ENCODE data around the gene C4orf46. TPM values are rescaled to one million over a fixed set of nuclear protein-coding genes. Genes with fewer than 3 reads are reported as not detected.
"Not testable (repeated sequence)": the region's sequence is repeated elsewhere in the genome, so short reads cannot be mapped to it uniquely, and the experiment has no call there.

The C4orf46 gene
- total RNA-seq, 1 experiment from 2014 or later = 16.4 TPM

DNA sequence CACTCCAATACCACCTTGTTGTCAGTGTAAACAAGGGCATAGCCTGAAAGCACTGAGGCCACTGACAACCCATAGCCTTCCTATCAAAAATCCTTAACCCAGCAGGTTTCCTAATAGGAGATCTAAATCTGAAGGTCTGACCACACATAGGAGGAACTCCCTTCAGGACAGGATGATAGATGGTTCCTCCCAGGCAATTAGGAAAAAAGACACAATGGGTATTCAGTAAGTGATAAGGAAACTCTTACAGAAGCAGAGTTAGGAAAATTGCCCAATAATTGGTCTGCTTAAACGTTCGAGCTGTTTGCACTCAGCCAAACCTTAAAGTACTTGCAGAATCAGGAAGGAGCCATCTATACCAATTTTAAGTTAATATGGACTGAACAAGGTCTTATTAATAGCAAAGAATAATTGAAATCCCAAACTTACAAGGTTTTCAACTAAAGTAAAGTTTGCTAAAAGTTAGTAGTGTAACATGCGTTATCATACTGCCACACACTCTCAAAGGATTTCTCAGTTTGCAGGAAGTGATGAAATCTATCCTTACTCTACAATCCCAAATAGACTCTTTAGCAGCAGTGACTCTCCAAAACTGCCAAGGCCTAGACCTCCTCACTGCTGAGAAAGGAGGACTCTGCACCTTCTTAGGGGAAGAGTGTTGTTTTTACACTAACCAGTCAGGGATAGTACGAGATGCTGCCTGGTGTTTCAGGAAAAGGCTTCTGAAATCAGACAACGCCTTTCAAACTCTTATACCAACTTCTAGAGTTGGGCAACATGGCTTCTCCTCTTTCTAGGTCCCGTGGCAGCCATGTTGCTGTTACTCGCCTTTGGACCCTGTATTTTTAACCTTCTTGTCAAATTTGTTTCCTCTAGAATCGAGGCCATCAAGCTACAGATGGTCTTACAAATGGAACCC, 7.7 kb downstream of the C4orf46 start:
- DNase-seq (ENCODE audit: low read depth); in situ Hi-C loops (cut with HindIII; ENCODE audit: low pct_unique_long_range_greater_than_20kb, low sequenced_read_pairs): not testable (repeated sequence)

- DNase-seq (ENCODE audit: low read depth); in situ Hi-C loops (cut with HindIII; ENCODE audit: low pct_unique_long_range_greater_than_20kb, low sequenced_read_pairs): not testable (repeated sequence)
Observed at GRCh38 chr4:158663255-158663654, 8.4 kb downstream of the C4orf46 start.

DNA sequence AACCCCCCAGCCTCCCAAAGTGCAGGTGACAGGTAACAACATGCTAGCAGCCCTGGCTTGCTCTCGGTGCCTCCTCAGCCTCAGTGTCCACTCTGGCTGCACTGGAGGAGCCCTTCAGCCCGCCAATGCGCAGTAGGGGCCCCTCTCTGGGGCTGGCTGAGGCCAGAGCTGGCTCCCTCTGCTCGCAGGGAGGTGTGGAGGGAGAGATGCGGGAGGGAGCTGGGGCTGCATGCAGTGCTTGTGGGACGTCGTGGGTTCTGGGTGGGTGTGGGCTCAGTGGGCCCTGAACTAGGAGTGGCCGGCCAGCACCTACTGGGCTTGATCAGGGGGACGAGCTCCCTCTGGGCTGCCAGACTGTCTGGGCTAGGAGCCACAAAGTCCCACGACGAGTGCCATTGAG, 14.4 kb downstream of the C4orf46 start:
- in situ Hi-C loops (cut with HindIII; ENCODE audit: low pct_unique_long_range_greater_than_20kb, low sequenced_read_pairs) = no loop called here
- DNase-seq (ENCODE audit: low read depth) = no peak

DNA sequence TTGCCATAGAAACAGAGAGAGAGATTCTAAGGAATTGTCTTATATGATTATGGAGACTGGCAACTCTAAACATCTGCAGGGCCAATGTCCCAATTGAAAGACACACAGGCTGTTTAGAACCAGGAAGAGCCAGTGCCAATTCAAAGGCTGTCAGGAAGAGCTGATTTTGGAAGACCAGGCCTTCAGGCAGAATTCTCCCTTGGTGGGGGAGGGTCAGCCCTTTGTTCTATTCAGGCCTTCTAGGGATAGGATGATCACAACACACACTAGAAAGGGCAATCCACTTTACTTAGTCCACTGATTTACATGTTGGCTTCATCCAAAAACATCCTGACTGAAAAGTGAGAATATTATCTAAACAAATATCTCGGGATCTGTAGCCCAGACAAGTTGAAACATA, 15.2 kb downstream of the C4orf46 start:
- no peak for DNase-seq (ENCODE audit: low read depth)
- in situ Hi-C loops (cut with HindIII; ENCODE audit: low pct_unique_long_range_greater_than_20kb, low sequenced_read_pairs) = no loop called here

DNA sequence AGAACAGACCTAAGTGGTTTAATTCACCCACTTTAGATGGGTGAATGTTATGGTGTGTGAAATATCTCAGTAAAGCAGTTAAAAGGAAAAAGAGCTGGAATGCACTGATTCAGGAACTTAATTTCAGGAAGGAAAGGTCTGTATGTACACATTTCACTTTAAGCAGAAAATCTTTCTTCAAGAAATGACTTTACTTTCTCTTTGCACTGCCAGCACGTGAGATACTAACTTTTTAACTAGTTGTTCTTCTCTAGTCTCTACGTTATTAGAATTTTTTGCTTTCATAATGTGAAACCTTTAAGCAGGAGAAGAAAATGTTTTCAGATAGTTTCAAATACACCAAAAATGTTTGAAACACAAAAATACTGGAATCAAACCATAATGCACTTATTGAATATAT, 18.8 kb downstream of the C4orf46 start:
- DNase-seq (ENCODE audit: low read depth) = no peak
- in situ Hi-C loops (cut with HindIII; ENCODE audit: low pct_unique_long_range_greater_than_20kb, low sequenced_read_pairs) = no loop called here

- in situ Hi-C loops (cut with HindIII; ENCODE audit: low pct_unique_long_range_greater_than_20kb, low sequenced_read_pairs) = no loop called here
- DNase-seq (ENCODE audit: low read depth) = no peak
Observed at GRCh38 chr4:158649111-158649680, 22.5 kb downstream of the C4orf46 start.

DNA sequence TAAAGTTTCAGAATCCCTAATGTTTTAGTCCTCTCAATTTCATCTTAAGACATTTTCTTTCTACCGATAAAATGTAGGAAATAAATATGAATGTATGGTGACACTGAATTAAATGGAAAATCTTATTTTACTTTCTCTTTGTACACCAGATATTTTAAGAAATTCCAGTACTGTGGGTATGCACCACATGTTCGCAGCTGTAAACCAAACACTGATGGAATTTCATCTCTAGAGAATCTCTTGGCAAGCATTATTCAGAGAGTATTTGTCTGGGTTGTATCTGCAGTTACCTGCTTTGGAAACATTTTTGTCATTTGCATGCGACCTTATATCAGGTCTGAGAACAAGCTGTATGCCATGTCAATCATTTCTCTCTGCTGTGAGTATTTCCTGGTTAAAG, 26.9 kb downstream of the C4orf46 start:
- in situ Hi-C loops (cut with HindIII; ENCODE audit: low pct_unique_long_range_greater_than_20kb, low sequenced_read_pairs) = no loop called here

DNA sequence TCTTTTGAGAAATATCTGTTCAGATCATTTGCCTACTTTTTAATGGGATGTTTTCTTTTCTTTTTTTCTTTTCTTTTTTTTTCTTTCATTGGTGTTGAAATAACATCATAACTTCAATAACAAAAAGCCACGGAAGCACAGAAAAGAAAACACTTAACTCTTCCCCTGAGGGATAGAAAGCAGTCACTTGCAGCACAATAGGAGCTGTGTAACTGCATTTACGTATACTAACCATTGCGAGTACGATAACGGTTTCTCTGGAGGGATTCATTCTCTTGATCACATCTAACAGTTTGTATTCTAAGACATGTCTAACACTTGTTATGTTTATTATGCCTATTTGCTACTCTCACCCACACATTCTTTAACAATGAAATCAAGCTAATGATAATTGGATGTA, 27.3 kb downstream of the C4orf46 start:
- in situ Hi-C loops (cut with HindIII; ENCODE audit: low pct_unique_long_range_greater_than_20kb, low sequenced_read_pairs) = no loop called here
- DNase-seq (ENCODE audit: low read depth) = no peak

More for the DNA sequence above, 26.9 kb downstream of the C4orf46 start:
- DNase-seq (ENCODE audit: low read depth) = no peak

GRCh38 chr4:158636619-158637018, 35.1 kb downstream of the C4orf46 start:
- in situ Hi-C loops (cut with HindIII; ENCODE audit: low pct_unique_long_range_greater_than_20kb, low sequenced_read_pairs) = no loop called here
- DNase-seq (ENCODE audit: low read depth) = no peak

DNA sequence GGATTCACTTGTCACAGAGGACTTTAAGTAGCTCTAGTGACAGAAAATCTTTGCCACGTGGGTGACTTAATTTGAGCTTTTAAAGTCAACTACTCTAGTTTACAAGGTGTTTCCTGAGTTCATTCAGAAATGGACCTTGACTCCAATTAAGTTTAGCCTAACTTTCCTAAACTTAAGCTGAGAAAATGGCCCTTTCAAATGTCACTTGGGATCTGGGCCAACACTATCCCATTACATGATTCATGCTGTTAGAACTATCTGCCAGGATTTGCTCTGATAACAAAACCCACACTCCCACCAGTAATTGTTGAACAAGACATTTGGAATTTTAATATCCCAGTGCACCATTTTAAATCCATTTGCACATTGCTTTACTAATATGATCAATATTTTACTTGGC, 40.8 kb downstream of the C4orf46 start:
- in situ Hi-C loops (cut with HindIII; ENCODE audit: low pct_unique_long_range_greater_than_20kb, low sequenced_read_pairs) = no loop called here
- DNase-seq (ENCODE audit: low read depth) = no peak

DNA sequence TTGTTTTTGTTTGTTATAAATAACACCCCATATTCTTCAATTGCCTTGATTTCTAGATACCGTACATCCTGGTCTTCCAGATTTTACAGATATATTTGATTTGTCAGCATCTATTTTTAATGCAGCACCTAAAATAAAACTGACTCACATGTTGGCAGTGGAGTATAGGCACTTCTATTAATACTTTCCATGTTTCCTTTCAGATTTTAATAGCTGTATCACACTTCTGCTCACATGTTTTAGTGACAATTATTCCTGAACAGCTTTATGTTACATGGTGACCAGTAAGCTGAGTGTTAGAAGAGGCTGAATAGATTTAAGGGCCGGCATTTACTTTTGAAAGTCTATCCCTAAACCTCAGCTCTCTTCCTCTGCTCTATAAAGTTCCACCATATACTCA, 46.1 kb downstream of the C4orf46 start:
- in situ Hi-C loops (cut with HindIII; ENCODE audit: low pct_unique_long_range_greater_than_20kb, low sequenced_read_pairs) = no loop called here
- DNase-seq (ENCODE audit: low read depth) = no peak

DNA sequence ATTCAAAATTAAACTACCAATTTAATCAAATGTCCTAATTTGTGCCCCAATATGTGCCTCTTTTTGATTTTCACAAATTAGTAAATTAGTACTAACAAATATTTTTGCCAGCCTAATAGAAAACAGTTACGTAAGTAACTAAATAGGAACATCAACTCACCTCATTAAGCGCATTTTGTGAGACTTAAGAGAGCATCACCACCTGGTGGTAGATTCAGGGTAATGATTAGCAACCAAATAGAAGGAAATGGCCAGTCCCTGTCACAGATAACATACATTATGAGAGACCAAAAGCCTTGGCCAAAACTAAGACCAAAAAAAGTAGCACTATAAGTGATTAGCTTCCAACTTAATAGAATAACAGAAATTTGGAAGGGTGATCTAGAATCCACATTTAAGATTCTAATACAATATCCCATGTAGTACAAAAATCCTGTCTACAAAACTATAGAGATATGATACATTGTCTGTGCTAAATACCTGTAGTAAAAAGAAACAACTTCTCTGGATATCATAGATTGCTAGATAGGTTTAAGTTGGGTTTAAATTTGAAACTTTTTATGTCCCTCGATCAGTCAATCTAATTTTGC, 46.7 kb downstream of the C4orf46 start:
- in situ Hi-C loops (cut with HindIII; ENCODE audit: low pct_unique_long_range_greater_than_20kb, low sequenced_read_pairs) = no loop called here

DNA sequence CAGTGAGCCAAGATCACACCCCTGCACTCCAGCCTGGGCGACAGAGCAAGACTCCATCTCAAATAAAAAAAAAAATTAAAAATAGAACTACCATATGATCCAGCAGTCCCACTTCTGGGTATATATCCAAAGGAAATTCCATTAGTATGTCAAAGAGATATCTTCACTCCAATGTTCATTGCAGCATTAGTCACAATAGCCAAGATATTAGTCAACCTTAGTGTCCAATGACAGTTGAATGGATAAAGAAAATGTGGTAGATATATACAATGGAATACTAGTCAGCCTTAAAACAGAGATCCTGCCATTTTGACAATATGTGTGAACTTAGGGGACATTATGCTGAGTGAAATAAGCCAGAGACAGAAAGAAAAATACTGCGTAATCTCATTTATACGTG, 49.4 kb downstream of the C4orf46 start:
- in situ Hi-C loops (cut with HindIII; ENCODE audit: low pct_unique_long_range_greater_than_20kb, low sequenced_read_pairs) = no loop called here

More for the DNA sequence above, 46.7 kb downstream of the C4orf46 start:
- DNase-seq (ENCODE audit: low read depth) = peak; percentile 22

DNA sequence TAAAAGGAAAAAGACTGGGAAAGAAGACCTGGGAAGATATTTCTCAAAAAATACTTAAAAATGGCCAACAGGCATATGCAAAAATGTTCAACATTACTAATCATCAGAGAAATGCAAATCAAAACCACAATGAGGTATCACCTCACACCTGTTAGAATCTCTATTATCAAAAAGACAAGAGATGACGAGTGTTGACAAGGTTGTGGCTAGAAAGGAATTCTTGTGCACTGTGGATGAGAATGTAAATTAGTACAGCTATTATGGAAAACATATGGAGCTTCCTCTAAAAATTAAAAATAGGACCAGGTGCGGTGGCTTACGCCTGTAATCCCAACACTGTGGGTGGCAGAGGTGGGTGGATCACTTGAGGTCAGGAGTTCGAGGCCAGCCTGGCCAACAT, 50.0 kb downstream of the C4orf46 start:
- in situ Hi-C loops (cut with HindIII; ENCODE audit: low pct_unique_long_range_greater_than_20kb, low sequenced_read_pairs) = no loop called here
- DNase-seq (ENCODE audit: low read depth) = no peak

More for the DNA sequence above, 49.4 kb downstream of the C4orf46 start:
- no peak for DNase-seq (ENCODE audit: low read depth)

- in situ Hi-C loops (cut with HindIII; ENCODE audit: low pct_unique_long_range_greater_than_20kb, low sequenced_read_pairs) = no loop called here
- no peak for DNase-seq (ENCODE audit: low read depth)
Observed at GRCh38 chr4:158617956-158618355, 53.7 kb downstream of the C4orf46 start.

Other genes with a start within 250 kb of the C4orf46 start
- gene RXFP1, start 150.0 kb downstream of the C4orf46 start, total RNA-seq (2014; rRNA removed; shearing (Covaris generic); ENCODE audit: low replicate concordance) = not detected in 2 replicates
- gene ETFDH, start 409 bp upstream of the C4orf46 start, total RNA-seq (2014; rRNA removed; shearing (Covaris generic); ENCODE audit: low replicate concordance) = 1.8 and 6.3 TPM in 2 replicates
- 2.7 and 6.7 TPM in 2 replicates for gene PPID, start 51.5 kb upstream of the C4orf46 start, total RNA-seq (2014; rRNA removed; shearing (Covaris generic); ENCODE audit: low replicate concordance)
- gene FNIP2, start 97.1 kb upstream of the C4orf46 start, total RNA-seq (2014; rRNA removed; shearing (Covaris generic); ENCODE audit: low replicate concordance) = 20.9 and 43.5 TPM in 2 replicates